ENCODE measurements around the gene KIZ. TPM values are rescaled to one million over a fixed set of nuclear protein-coding genes. Genes with fewer than 3 reads are reported as not detected.

The KIZ gene
- total RNA-seq, 1 donor from 2014 or later = 15.0 TPM

GRCh38 chr20:21213691-21214090, 87.8 kb downstream of the KIZ start:
- H3K27me3 Mint-ChIP-seq (ENCODE audit: unreplicated experiment) = no peaks in the 10 kb centered on the region
- no peak for DNase-seq (ENCODE audit: low spot score)
- H3K4me1 Mint-ChIP-seq (ENCODE audit: unreplicated experiment) = peaks cover 8% of the 10 kb centered on the region
- TF ChIP-seq CTCF (IDR thresholded peaks at IDR 0.05; ENCODE audit: unreplicated experiment) = no peak
- H3K27ac Mint-ChIP-seq (ENCODE audit: unreplicated experiment) = no peak overlapping the region
- no peaks in the 10 kb centered on the region for H3K9me3 Mint-ChIP-seq (ENCODE audit: unreplicated experiment)
- no peak overlapping the region for H3K4me3 Mint-ChIP-seq (ENCODE audit: unreplicated experiment)
- H3K36me3 Mint-ChIP-seq (ENCODE audit: low read depth, unreplicated experiment) = no peaks in the 10 kb centered on the region

GRCh38 chr20:21214431-21214830, 88.5 kb downstream of the KIZ start:
- H3K27ac Mint-ChIP-seq (ENCODE audit: unreplicated experiment) = no peak overlapping the region

GRCh38 chr20:21219686-21220085, 93.8 kb downstream of the KIZ start:
- H3K9me3 Mint-ChIP-seq (ENCODE audit: unreplicated experiment) = no peaks in the 10 kb centered on the region
- H3K27me3 Mint-ChIP-seq (ENCODE audit: unreplicated experiment) = no peaks in the 10 kb centered on the region
- TF ChIP-seq CTCF (IDR thresholded peaks at IDR 0.05; ENCODE audit: unreplicated experiment) = no peak
- H3K36me3 Mint-ChIP-seq (ENCODE audit: low read depth, unreplicated experiment) = no peaks in the 10 kb centered on the region
- H3K27ac Mint-ChIP-seq (ENCODE audit: unreplicated experiment) = no peak overlapping the region
- H3K4me1 Mint-ChIP-seq (ENCODE audit: unreplicated experiment) = peaks cover 4% of the 10 kb centered on the region
- DNase-seq (ENCODE audit: low spot score) = no peak
- H3K4me3 Mint-ChIP-seq (ENCODE audit: unreplicated experiment) = no peak overlapping the region

More at GRCh38 chr20:21214431-21214830, 88.5 kb downstream of the KIZ start:
- no peaks in the 10 kb centered on the region for H3K9me3 Mint-ChIP-seq (ENCODE audit: unreplicated experiment)
- H3K36me3 Mint-ChIP-seq (ENCODE audit: low read depth, unreplicated experiment) = no peaks in the 10 kb centered on the region
- DNase-seq (ENCODE audit: low spot score) = no peak
- peaks cover 8% of the 10 kb centered on the region for H3K4me1 Mint-ChIP-seq (ENCODE audit: unreplicated experiment)
- H3K4me3 Mint-ChIP-seq (ENCODE audit: unreplicated experiment) = no peak overlapping the region
- TF ChIP-seq CTCF (IDR thresholded peaks at IDR 0.05; ENCODE audit: unreplicated experiment) = no peak
- no peaks in the 10 kb centered on the region for H3K27me3 Mint-ChIP-seq (ENCODE audit: unreplicated experiment)

GRCh38 chr20:21224217-21224616, 98.3 kb downstream of the KIZ start:
- H3K4me3 Mint-ChIP-seq (ENCODE audit: unreplicated experiment) = no peak overlapping the region
- no peak for DNase-seq (ENCODE audit: low spot score)
- H3K27me3 Mint-ChIP-seq (ENCODE audit: unreplicated experiment) = no peaks in the 10 kb centered on the region
- TF ChIP-seq CTCF (IDR thresholded peaks at IDR 0.05; ENCODE audit: unreplicated experiment) = no peak
- H3K4me1 Mint-ChIP-seq (ENCODE audit: unreplicated experiment) = peaks cover 4% of the 10 kb centered on the region
- no peaks in the 10 kb centered on the region for H3K9me3 Mint-ChIP-seq (ENCODE audit: unreplicated experiment)
- no peaks in the 10 kb centered on the region for H3K36me3 Mint-ChIP-seq (ENCODE audit: low read depth, unreplicated experiment)
- H3K27ac Mint-ChIP-seq (ENCODE audit: unreplicated experiment) = no peak overlapping the region

- no peak overlapping the region for H3K4me3 Mint-ChIP-seq (ENCODE audit: unreplicated experiment)
- no peak for TF ChIP-seq CTCF (IDR thresholded peaks at IDR 0.05; ENCODE audit: unreplicated experiment)
- no peaks in the 10 kb centered on the region for H3K4me1 Mint-ChIP-seq (ENCODE audit: unreplicated experiment)
- DNase-seq (ENCODE audit: low spot score) = no peak
- no peak overlapping the region for H3K27ac Mint-ChIP-seq (ENCODE audit: unreplicated experiment)
- no peaks in the 10 kb centered on the region for H3K36me3 Mint-ChIP-seq (ENCODE audit: low read depth, unreplicated experiment)
- H3K9me3 Mint-ChIP-seq (ENCODE audit: unreplicated experiment) = no peaks in the 10 kb centered on the region
- no peaks in the 10 kb centered on the region for H3K27me3 Mint-ChIP-seq (ENCODE audit: unreplicated experiment)
Observed at GRCh38 chr20:21225215-21225947, 99.5 kb downstream of the KIZ start.
